Stimulated activated CD8-positive, alpha-beta memory T cell treated with anti-CD3 and anti-CD28 coated beads, Interleukin-12 subunit alpha, Interleukin-12 subunit beta, amount 100 ng/mL, for 4 hours (primary cell): ENCODE data around the gene LGSN.
"Not testable (repeated sequence)": the region's sequence is repeated elsewhere in the genome, so short reads cannot be mapped to it uniquely, and the experiment has no call there.

Experiments used
- DNase-seq: peaks from one replicate; pipeline ENCODE4 v3.0.0-alpha.2; 2020; ENCODE audit warnings: low read depth

Gene LGSN

DNA sequence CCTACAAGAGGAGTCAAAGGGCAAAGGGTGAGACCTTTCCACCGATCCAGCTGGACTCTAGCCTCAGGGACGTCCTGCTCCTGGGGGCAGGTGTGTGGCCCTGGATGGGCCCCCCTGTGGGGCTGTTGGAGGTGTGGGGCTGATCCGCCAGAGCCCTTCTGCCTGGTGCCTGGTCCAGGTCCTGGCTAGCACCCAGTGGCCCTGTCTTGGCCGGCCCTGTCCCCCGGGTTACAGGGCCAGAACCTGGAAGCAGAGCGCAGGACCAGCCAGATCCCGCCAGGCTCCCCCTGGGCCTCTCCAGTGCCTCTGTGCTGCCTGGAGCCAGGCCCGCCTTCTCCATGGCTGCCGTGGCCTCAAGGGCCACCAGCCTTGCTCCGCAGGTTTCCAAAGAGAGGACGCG lies 89.3 kb downstream of the LGSN start:
- not testable (repeated sequence) for DNase-seq

DNA sequence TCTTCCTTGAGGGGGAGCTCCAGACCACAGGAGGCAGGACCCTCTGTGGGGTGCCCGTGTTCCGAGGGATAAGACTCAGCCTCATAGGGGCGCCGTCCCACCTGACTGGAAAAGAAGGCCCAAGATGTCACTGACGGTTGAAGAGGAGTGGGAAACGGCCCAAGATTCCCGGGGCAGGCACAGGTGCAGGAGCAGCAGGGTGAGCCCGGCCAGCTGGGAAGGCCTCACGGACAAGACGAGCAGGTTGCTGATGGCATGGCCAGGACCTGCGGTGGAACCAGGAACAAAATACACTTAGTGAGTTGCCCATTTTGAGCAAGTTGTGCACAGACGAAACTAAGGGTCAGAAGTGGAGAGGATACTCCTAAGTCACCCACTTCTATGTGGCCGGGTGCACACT lies 89.8 kb downstream of the LGSN start:
- DNase-seq = not testable (repeated sequence)

DNA sequence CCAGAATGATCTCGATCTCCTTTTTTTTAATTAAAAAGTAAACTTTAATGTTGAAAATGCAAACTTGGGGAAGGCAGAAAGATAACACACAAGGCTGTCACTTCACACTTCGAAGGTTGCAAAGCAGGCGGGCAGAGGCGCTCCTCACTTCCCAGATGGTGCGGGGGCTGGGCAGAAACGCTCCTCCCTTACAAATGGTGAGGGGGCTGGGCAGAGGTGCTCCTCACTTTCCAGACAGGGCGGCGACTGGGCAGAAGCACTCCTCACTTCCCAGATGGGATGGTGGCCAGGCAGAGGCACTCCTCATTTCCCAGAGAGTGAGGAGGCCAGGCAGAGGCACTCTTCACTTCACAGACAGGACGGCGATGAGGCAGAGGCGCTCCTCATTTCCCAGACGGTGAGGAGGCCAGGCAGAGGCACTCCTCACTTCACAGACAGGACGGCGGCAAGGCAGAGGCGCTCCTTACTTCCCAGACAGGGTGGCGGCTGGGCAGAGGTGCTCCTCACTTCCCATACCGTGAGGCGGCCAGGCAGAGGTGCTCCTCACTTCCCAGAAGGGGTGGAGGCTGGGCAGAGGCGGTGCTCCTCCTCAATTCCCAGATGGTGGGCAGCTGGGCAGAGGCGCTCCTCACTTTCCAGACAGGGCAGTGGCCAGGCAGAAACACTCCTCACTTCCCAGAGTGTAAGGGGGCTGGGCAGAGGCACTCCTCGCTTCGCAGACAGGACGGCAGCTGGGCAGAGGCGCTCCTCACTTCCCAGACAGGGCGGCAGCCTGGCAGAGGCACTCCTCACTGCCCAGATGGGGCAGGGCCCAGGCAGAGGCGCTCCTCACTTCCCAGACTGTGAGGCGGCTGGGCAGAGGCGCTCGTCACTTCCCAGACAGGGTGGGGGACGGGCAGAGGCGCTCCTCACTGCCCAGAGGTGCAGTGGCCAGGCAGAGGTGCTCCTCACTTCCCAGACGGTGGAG lies 91.6 kb downstream of the LGSN start:
- DNase-seq = not testable (repeated sequence)

DNA sequence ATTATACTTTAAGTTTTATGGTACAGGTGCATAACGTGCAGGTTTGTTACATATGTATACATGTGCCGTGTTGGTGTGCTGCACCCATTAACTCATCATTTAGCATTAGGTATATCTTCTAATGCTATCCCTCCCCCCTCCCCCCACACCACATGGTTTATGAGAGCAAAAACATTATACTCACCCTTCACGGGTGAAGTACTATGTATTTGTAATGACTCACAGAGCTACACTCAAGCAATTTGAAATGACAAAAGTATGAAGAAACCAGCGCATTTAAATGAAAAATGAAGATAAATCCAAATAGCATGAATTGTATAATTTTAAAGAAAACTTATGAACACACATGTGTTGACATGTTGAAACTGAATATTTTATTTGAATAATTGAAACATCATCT lies 93.8 kb downstream of the LGSN start:
- not testable (repeated sequence) for DNase-seq
